ENCODE results near the gene FOXJ1.
A peak's percentile ranks its signal among the peaks of the same experiment; 100 is the strongest.

FOXJ1 gene

GRCh38 chr17:76160896-76161528, 20.0 kb upstream of the FOXJ1 start:
- no peak for DNase-seq

- no peak for DNase-seq
Measured at GRCh38 chr17:76159157-76159556, 18.1 kb upstream of the FOXJ1 start.

- DNase-seq: no peak
Measured at GRCh38 chr17:76157759-76158158, 16.7 kb upstream of the FOXJ1 start.

GRCh38 chr17:76156662-76156991, 15.6 kb upstream of the FOXJ1 start:
- DNase-seq: no peak

- DNase-seq: no peak
Measured at GRCh38 chr17:76155988-76156661, 15.1 kb upstream of the FOXJ1 start.

- DNase-seq: no peak
Measured at GRCh38 chr17:76154936-76155845, 14.1 kb upstream of the FOXJ1 start.

- DNase-seq: no peak
Measured at GRCh38 chr17:76154292-76154691, 13.2 kb upstream of the FOXJ1 start.

GRCh38 chr17:76153640-76154039, 12.6 kb upstream of the FOXJ1 start:
- no peak for DNase-seq

- DNase-seq: no peak
Measured at GRCh38 chr17:76153202-76153601, 12.2 kb upstream of the FOXJ1 start.

GRCh38 chr17:76152591-76152990, 11.5 kb upstream of the FOXJ1 start:
- no peak for DNase-seq

- no peak for DNase-seq
Measured at GRCh38 chr17:76151896-76152454, 10.9 kb upstream of the FOXJ1 start.

GRCh38 chr17:76150712-76151622, 9.9 kb upstream of the FOXJ1 start:
- DNase-seq: no peak

GRCh38 chr17:76149214-76149613, 8.2 kb upstream of the FOXJ1 start:
- no peak for DNase-seq

GRCh38 chr17:76148015-76148326, 6.9 kb upstream of the FOXJ1 start:
- DNase-seq: no peak

GRCh38 chr17:76147211-76148014, 6.4 kb upstream of the FOXJ1 start:
- DNase-seq: peak; percentile 21

- DNase-seq: no peak
Measured at GRCh38 chr17:76146053-76146851, 5.2 kb upstream of the FOXJ1 start.

- no peak for DNase-seq
Measured at GRCh38 chr17:76145231-76146052, 4.4 kb upstream of the FOXJ1 start.

GRCh38 chr17:76142585-76143041, 1.6 kb upstream of the FOXJ1 start:
- DNase-seq: no peak

GRCh38 chr17:76142039-76142584, 1.1 kb upstream of the FOXJ1 start:
- peak; percentile 61 for DNase-seq

Data from NCI-H2227 treated with DMSO at 0.1 percent for 48 hours (cell line).